Endothelial cell of umbilical vein (primary cell): Measurements from ENCODE around the gene RAP1GDS1.

Experiments
- EZH2 ChIP-seq: IDR thresholded peaks from 2 replicates; pipeline ENCODE4 v1.6.1; 2012; ENCODE audit warnings: borderline replicate concordance, low read depth, mild to moderate bottlenecking, moderate library complexity, low read length, inconsistent platforms; ENCODE audit not compliant: severe bottlenecking
- FOS ChIP-seq: IDR thresholded peaks from 2 replicates; pipeline ENCODE4 v1.6.1; 2011; ENCODE audit warnings: mild to moderate bottlenecking, low read length, moderate library complexity, borderline replicate concordance; ENCODE audit not compliant: insufficient read depth
- GATA2 ChIP-seq: IDR thresholded peaks from 2 replicates; pipeline ENCODE4 v1.7.0; 2011; ENCODE audit warnings: low read depth, mild to moderate bottlenecking, moderate library complexity, mixed read lengths, low read length; ENCODE audit not compliant: insufficient read length, insufficient read depth
- JUN ChIP-seq: IDR thresholded peaks from 2 replicates; pipeline ENCODE4 v1.6.1; 2011; ENCODE audit warnings: borderline replicate concordance, low read depth; ENCODE audit not compliant: insufficient read length, insufficient read depth
- MAX ChIP-seq: IDR thresholded peaks from 2 replicates; pipeline ENCODE4 v1.6.1; 2011; ENCODE audit not compliant: insufficient read depth, insufficient read length
- MYC ChIP-seq: IDR thresholded peaks from one replicate; pipeline ENCODE4 v1.6.1; 2011; ENCODE audit warnings: mild to moderate bottlenecking, low read depth, low read length
- POLR2A ChIP-seq: IDR thresholded peaks from 2 replicates; pipeline ENCODE4 v1.6.1; 2012; ENCODE audit warnings: low read depth, mild to moderate bottlenecking, control low read depth, low read length
- POLR2AphosphoS5 ChIP-seq: IDR thresholded peaks from 2 replicates; pipeline ENCODE4 v1.6.1; 2012; ENCODE audit warnings: low read depth, mild to moderate bottlenecking, control low read depth, low read length, moderate library complexity; ENCODE audit not compliant: insufficient read depth
- TF ChIP-seq, protein P1 (sequence below), 2 donors: IDR thresholded peaks; 1 replicate in 1 of 2; 2 replicates in 1 of 2; pipeline ENCODE4 v1.5.1; 2011; ENCODE audit warnings: low read length in 2 of 2, mild to moderate bottlenecking in 2 of 2, moderate library complexity in 2 of 2, control low read depth in 1 of 2, inconsistent platforms in 1 of 2, low read depth in 1 of 2; ENCODE audit not compliant: insufficient read depth in 1 of 2; ENCODE audit errors: extremely low read depth in 1 of 2

GRCh38 chr4:98485816-98486345, 224.7 kb downstream of the RAP1GDS1 start:
- TF ChIP-seq, protein P1, sequence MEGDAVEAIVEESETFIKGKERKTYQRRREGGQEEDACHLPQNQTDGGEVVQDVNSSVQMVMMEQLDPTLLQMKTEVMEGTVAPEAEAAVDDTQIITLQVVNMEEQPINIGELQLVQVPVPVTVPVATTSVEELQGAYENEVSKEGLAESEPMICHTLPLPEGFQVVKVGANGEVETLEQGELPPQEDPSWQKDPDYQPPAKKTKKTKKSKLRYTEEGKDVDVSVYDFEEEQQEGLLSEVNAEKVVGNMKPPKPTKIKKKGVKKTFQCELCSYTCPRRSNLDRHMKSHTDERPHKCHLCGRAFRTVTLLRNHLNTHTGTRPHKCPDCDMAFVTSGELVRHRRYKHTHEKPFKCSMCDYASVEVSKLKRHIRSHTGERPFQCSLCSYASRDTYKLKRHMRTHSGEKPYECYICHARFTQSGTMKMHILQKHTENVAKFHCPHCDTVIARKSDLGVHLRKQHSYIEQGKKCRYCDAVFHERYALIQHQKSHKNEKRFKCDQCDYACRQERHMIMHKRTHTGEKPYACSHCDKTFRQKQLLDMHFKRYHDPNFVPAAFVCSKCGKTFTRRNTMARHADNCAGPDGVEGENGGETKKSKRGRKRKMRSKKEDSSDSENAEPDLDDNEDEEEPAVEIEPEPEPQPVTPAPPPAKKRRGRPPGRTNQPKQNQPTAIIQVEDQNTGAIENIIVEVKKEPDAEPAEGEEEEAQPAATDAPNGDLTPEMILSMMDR (IDR thresholded peaks at IDR 0.05; ENCODE audit: extremely low read depth in 1 of 2, insufficient read depth in 1 of 2, low read depth in 1 of 2, low read length in 2 of 2): no peak
- TF ChIP-seq POLR2AphosphoS5: no peak
- TF ChIP-seq POLR2A: no peak
- TF ChIP-seq MAX: no peak
- TF ChIP-seq FOS: no peak
- no peak for TF ChIP-seq EZH2
- no peak for TF ChIP-seq JUN
- TF ChIP-seq MYC: no peak
- TF ChIP-seq GATA2: no peak
